NCI-H187 treated with DMSO at 0.1 percent for 48 hours (cell line): ENCODE results near the gene PPP2R2B.

Source experiments
- DNase-seq: peaks from one replicate; lab custom pipeline; 2025; lab: John Stamatoyannopoulos, UW

Gene PPP2R2B

GRCh38 chr5:146888351-146888978 lies 9.9 kb upstream of the PPP2R2B start:
- DNase-seq, result no peak

- no peak for DNase-seq
Measured at GRCh38 chr5:146884066-146884626, 5.6 kb upstream of the PPP2R2B start.

- DNase-seq, result no peak
Measured at GRCh38 chr5:146883511-146883910, 5.0 kb upstream of the PPP2R2B start.

- no peak for DNase-seq
Measured at GRCh38 chr5:146880966-146881365, 2.4 kb upstream of the PPP2R2B start.

GRCh38 chr5:146877783-146878475 lies 628 bp downstream of the PPP2R2B start:
- DNase-seq, result no peak

- DNase-seq, result no peak
Measured at GRCh38 chr5:146877178-146877681, 1.3 kb downstream of the PPP2R2B start.

- no peak for DNase-seq
Measured at GRCh38 chr5:146873186-146873917, 5.2 kb downstream of the PPP2R2B start.

GRCh38 chr5:146872188-146872587 lies 6.4 kb downstream of the PPP2R2B start:
- no peak for DNase-seq

- no peak for DNase-seq
Measured at GRCh38 chr5:146867996-146868708, 10.4 kb downstream of the PPP2R2B start.

GRCh38 chr5:146866263-146866662 lies 12.3 kb downstream of the PPP2R2B start:
- no peak for DNase-seq

- DNase-seq, result no peak
Measured at GRCh38 chr5:146862641-146863040, 15.9 kb downstream of the PPP2R2B start.

- DNase-seq, result no peak
Measured at GRCh38 chr5:146860213-146860893, 18.2 kb downstream of the PPP2R2B start.

- no peak for DNase-seq
Measured at GRCh38 chr5:146852089-146852488, 26.5 kb downstream of the PPP2R2B start.

- DNase-seq, result no peak
Measured at GRCh38 chr5:146851133-146851532, 27.4 kb downstream of the PPP2R2B start.

- DNase-seq, result no peak
Measured at GRCh38 chr5:146849694-146850303, 28.8 kb downstream of the PPP2R2B start.

GRCh38 chr5:146848133-146848532 lies 30.4 kb downstream of the PPP2R2B start:
- no peak for DNase-seq

- DNase-seq, result no peak
Measured at GRCh38 chr5:146840016-146840415, 38.5 kb downstream of the PPP2R2B start.

GRCh38 chr5:146836226-146836842 lies 42.2 kb downstream of the PPP2R2B start:
- no peak for DNase-seq

- DNase-seq, result no peak
Measured at GRCh38 chr5:146832985-146833732, 45.4 kb downstream of the PPP2R2B start.

- no peak for DNase-seq
Measured at GRCh38 chr5:146828385-146828784, 50.2 kb downstream of the PPP2R2B start.
